Keratinocyte (primary cell): Measurements from ENCODE around the gene IL17D.

Experiments used
- EZH2 ChIP-seq: IDR thresholded peaks from one replicate; pipeline ENCODE4 v1.6.1; 2012; ENCODE audit warnings: inconsistent platforms, mild to moderate bottlenecking, low read length, moderate library complexity
- TF ChIP-seq, protein P1 (sequence below), 3 experiments: IDR thresholded peaks in 1 of 3; conservative IDR thresholded peaks in 1 of 3; optimal IDR thresholded peaks in 1 of 3; 2 replicates in 2 of 3; 3 replicates in 1 of 3; pipeline versions ENCODE3 to v1.5.1; 2011; ENCODE audit warnings: low read length in 3 of 3, mild to moderate bottlenecking in 3 of 3, moderate library complexity in 2 of 3, control low read depth in 1 of 3, inconsistent platforms in 1 of 3; ENCODE audit not compliant: insufficient read depth in 2 of 3; ENCODE audit errors: extremely low read depth in 1 of 3

GRCh38 chr13:20679879-20680278 lies 23.6 kb upstream of the IL17D start:
- TF ChIP-seq, protein P1, sequence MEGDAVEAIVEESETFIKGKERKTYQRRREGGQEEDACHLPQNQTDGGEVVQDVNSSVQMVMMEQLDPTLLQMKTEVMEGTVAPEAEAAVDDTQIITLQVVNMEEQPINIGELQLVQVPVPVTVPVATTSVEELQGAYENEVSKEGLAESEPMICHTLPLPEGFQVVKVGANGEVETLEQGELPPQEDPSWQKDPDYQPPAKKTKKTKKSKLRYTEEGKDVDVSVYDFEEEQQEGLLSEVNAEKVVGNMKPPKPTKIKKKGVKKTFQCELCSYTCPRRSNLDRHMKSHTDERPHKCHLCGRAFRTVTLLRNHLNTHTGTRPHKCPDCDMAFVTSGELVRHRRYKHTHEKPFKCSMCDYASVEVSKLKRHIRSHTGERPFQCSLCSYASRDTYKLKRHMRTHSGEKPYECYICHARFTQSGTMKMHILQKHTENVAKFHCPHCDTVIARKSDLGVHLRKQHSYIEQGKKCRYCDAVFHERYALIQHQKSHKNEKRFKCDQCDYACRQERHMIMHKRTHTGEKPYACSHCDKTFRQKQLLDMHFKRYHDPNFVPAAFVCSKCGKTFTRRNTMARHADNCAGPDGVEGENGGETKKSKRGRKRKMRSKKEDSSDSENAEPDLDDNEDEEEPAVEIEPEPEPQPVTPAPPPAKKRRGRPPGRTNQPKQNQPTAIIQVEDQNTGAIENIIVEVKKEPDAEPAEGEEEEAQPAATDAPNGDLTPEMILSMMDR (optimal IDR thresholded peaks at IDR 0.05 in 1 of 3, IDR thresholded peaks at IDR 0.05 in 1 of 3, conservative IDR thresholded peaks at IDR 0.05 in 1 of 3; ENCODE audit: extremely low read depth in 1 of 3, insufficient read depth in 2 of 3, low read length in 3 of 3), result no peak
- TF ChIP-seq EZH2, result no peak
